LNCaP clone FGC (cell line): ENCODE measurements around the gene EPHA3.

Experiments used
- DNase-seq: peaks from one replicate; pipeline ENCODE4 v3.0.0-alpha.2; 2011; ENCODE audit warnings: low read depth
- H3K4me3 ChIP-seq: 2 replicates; pipeline ENCODE4 v1.5.1; 2011; ENCODE audit warnings: mild to moderate bottlenecking, low read depth, low read length, control low read depth
- CTCF ChIP-seq: IDR thresholded peaks from 2 replicates; pipeline ENCODE4 v1.5.1; 2012; ENCODE audit warnings: mild to moderate bottlenecking; ENCODE audit not compliant: control insufficient read depth, insufficient read depth; ENCODE audit errors: extremely low read depth

Gene EPHA3

GRCh38 chr3:89105503-89105902, 1.9 kb upstream of the EPHA3 start:
- no peak overlapping the region for H3K4me3 ChIP-seq
- no peak for DNase-seq
- TF ChIP-seq CTCF: no peak

DNA sequence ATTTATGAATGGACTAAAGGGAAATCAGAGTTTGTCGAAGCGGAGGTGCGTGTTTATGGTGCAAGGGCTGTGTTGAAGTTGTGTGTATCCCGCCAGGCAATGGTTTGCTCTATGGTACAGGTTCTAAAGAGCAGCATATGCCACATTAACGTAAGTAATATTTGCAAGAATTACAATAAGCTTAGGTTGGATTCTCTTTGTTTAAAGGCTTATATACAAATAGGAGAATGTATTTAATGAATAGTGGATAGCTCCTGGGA, 800 bp downstream of the EPHA3 start:
- no peak for TF ChIP-seq CTCF
- no peak for DNase-seq
- H3K4me3 ChIP-seq: no peak overlapping the region

DNA sequence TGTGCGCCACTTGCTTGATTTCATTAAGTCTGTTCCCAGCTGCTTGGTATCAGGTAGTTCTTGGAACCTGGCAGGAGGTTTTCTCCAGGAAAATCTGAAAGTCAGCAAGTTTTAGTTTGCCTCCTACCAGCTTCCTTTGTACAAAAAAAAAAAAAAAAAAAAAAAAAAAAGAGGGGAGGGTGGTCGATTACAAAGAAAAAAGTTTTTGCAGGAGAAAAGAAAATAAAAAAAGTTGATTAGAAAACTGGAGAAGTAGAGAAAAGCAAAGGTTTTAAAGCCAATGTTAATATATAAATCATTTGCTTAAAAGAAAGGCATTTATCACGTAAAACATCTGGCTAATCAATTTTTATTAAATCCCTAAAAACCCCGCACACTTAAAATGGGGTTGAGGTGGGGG, 5.9 kb downstream of the EPHA3 start:
- no peak for TF ChIP-seq CTCF
- DNase-seq: no peak
- H3K4me3 ChIP-seq: no peak overlapping the region

DNA sequence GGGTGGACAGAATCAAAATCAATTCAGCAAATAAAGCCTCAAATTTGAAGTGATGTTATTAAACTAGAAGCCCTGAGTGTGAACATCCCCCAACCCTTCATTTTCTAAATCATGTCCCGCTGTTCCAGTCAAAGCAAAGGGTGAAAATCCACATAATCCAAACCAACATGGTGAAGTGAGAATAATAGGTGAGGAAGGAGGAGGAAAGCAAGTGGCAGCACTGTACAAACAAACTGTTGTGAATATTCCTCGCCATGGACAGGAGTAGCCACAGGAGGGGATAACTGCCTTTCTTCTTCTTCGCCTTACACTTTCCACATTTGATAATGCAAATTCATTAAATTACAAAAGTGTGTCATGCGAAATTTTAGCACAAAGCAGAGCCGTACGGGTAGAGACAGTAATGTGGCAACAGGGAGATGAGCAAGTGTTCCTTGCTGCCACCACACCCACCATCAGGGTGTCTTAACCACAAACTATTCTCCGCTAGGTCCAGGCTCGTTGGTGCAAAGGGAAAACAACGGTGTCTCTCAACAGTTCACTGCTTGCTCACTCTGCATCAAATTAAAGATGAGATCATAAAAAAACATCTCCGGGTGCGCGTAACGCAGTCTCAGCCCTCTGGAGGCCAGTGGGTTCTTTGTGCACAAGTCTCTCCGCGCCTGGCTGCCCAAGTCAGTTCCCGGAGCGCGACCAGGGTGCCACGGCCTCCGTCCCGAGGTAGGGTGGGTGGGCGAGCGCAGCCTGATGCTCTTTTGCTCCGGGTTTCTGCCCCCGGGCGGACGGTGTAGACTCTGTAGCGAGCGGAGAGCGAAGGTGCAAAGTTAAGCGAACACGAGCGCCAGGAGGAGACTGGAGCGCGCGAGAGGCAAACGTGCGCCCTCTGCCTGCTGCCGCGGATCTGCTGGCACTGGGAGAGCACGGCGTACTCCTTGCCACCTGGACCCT, 6.7 kb downstream of the EPHA3 start:
- TF ChIP-seq CTCF: peak; percentile 72
- no peak for DNase-seq
- peak overlapping the region; percentile 41 for H3K4me3 ChIP-seq

DNA sequence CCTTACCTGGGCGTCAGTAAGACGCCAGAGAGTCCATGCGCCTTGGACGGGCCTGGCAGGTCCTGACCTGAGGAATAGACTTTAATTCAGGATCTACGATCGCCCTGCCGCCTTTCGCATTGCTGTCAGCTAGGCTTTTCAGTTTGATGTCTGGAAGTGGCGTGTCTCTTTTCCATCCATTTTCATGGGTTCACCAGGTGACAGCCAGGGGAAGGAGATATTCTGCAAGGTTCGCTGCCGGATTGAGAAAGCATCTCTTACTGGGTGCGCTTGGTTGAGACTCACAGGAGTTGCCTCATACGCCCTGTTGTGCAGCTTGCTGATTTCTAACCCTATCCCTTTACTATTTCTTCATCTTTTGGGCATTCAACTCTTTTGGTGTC, 7.4 kb downstream of the EPHA3 start:
- DNase-seq: no peak
- H3K4me3 ChIP-seq: peak overlapping the region; percentile 41; the same call in 1 of the 2 replicates
- no peak for TF ChIP-seq CTCF

DNA sequence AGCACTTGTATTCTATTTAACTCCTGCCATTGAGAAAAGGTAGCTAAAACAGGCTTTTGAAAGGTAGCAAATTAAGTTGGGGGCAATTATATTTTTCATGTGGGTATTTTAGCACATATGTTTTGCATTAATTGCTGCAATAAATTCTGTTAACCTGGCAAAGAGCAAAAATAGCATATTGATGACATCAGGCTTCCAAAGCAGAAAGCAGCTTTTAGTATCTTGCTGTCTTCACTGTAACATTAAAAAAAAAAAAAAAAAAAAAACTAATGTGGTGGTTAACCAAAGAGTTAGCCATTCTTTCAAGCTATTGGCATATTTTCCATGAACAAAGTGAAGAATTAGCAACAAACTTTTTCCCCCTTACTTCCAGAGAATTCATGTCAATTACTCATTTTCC, 9.1 kb downstream of the EPHA3 start:
- no peak for DNase-seq
- H3K4me3 ChIP-seq: no peak overlapping the region
- no peak for TF ChIP-seq CTCF

GRCh38 chr3:89138048-89138447, 30.6 kb downstream of the EPHA3 start:
- no peak for DNase-seq
- no peak for TF ChIP-seq CTCF
- no peak overlapping the region for H3K4me3 ChIP-seq
